NCI-H146 treated with DMSO at 0.1 percent for 48 hours (cell line): Measurements from ENCODE around the gene TMEM62.
"Not testable (repeated sequence)": the region's sequence is repeated elsewhere in the genome, so short reads cannot be mapped to it uniquely, and the experiment has no call there.

Experiments used
- DNase-seq: peaks from one replicate; lab custom pipeline; 2025; ENCODE audit not compliant: unreplicated experiment; lab: John Stamatoyannopoulos, UW

TMEM62 gene

GRCh38 chr15:43208052-43209002 lies 74.9 kb downstream of the TMEM62 start:
- no peak for DNase-seq

- no peak for DNase-seq
Measured at GRCh38 chr15:43209059-43209824, 75.9 kb downstream of the TMEM62 start.

- no peak for DNase-seq
Measured at GRCh38 chr15:43210172-43210745, 76.9 kb downstream of the TMEM62 start.

GRCh38 chr15:43210807-43211206 lies 77.4 kb downstream of the TMEM62 start:
- DNase-seq: no peak

GRCh38 chr15:43211224-43211735 lies 77.9 kb downstream of the TMEM62 start:
- no peak for DNase-seq

- DNase-seq: no peak
Measured at GRCh38 chr15:43212299-43212698, 78.9 kb downstream of the TMEM62 start.

GRCh38 chr15:43212951-43213350 lies 79.6 kb downstream of the TMEM62 start:
- no peak for DNase-seq

GRCh38 chr15:43213466-43213865 lies 80.1 kb downstream of the TMEM62 start:
- no peak for DNase-seq

GRCh38 chr15:43214169-43214568 lies 80.8 kb downstream of the TMEM62 start:
- DNase-seq: no peak

GRCh38 chr15:43214592-43215295 lies 81.4 kb downstream of the TMEM62 start:
- DNase-seq: no peak

GRCh38 chr15:43215961-43216360 lies 82.6 kb downstream of the TMEM62 start:
- DNase-seq: no peak

- DNase-seq: no peak
Measured at GRCh38 chr15:43218908-43219706, 85.7 kb downstream of the TMEM62 start.

GRCh38 chr15:43219929-43220928 lies 86.8 kb downstream of the TMEM62 start:
- DNase-seq: no peak

- DNase-seq: no peak
Measured at GRCh38 chr15:43220991-43221403, 87.6 kb downstream of the TMEM62 start, which contains the start of gene EPB42. TSS of gene EPB42 (minus strand) at chr15:43221018. CDS start at chr15:43220825, 193 bp downstream.

GRCh38 chr15:43221422-43221821 lies 88.0 kb downstream of the TMEM62 start:
- DNase-seq: no peak

GRCh38 chr15:43225201-43225949 lies 92.0 kb downstream of the TMEM62 start:
- no peak for DNase-seq

GRCh38 chr15:43225950-43226255 lies 92.5 kb downstream of the TMEM62 start:
- DNase-seq: not testable (repeated sequence)
